WTC11 (cell line): ENCODE measurements around the gene WNT3A.

Experiments
- CREB1 ChIP-seq: sonication (generic); formaldehyde crosslinking; IDR thresholded peaks from 2 replicates; pipeline ENCODE4 v1.8.0; 2023; ENCODE audit warnings: mild to moderate bottlenecking, missing genetic modification reagents
- CREM ChIP-seq: sonication (generic); formaldehyde crosslinking; IDR thresholded peaks from 2 replicates; pipeline ENCODE4 v1.8.1; 2022; ENCODE audit warnings: mild to moderate bottlenecking, missing genetic modification reagents, moderate library complexity
- EMX1 ChIP-seq: fragments of 250-450 bp; sonication (Bioruptor Pico); IDR thresholded peaks from 2 replicates; pipeline ENCODE4 v1.8.0; 2021; ENCODE audit warnings: mild to moderate bottlenecking
- JUN ChIP-seq: sonication (generic); formaldehyde crosslinking; IDR thresholded peaks from 2 replicates; pipeline ENCODE4 v1.8.0; 2023; ENCODE audit warnings: mild to moderate bottlenecking, missing genetic modification reagents
- MYBL2 ChIP-seq: sonication (generic); formaldehyde crosslinking; IDR thresholded peaks from 2 replicates; pipeline ENCODE4 v1.8.1; 2023; ENCODE audit warnings: mild to moderate bottlenecking, moderate library complexity, missing genetic modification reagents
- NFYB ChIP-seq: sonication (generic); formaldehyde crosslinking; conservative IDR thresholded peaks from 2 replicates; pipeline ENCODE4 v1.8.0; 2022; ENCODE audit warnings: low read depth, missing genetic modification reagents
- NR3C1 ChIP-seq: sonication (generic); formaldehyde crosslinking; conservative IDR thresholded peaks from 2 replicates; pipeline ENCODE4 v1.8.1; 2023; ENCODE audit warnings: low read depth, mild to moderate bottlenecking, missing genetic modification reagents
- ZNF263 ChIP-seq: sonication (generic); formaldehyde crosslinking; IDR thresholded peaks from 2 replicates; pipeline ENCODE4 v1.8.1; 2022; ENCODE audit warnings: low read depth, mild to moderate bottlenecking, moderate library complexity, missing genetic modification reagents
- TF ChIP-seq, protein P1 (sequence below): fragments of 200-600 bp; IDR thresholded peaks from 2 replicates; pipeline ENCODE4 v1.8.0; 2022; ENCODE audit warnings: antibody characterized with exemption
- TF ChIP-seq, protein P2 (sequence below): sonication (generic); formaldehyde crosslinking; IDR thresholded peaks from 2 replicates; pipeline ENCODE4 v1.8.0; 2022; ENCODE audit warnings: mild to moderate bottlenecking, missing genetic modification reagents
- TF ChIP-seq, protein P3 (sequence below): sonication (generic); formaldehyde crosslinking; conservative IDR thresholded peaks from 2 replicates; pipeline ENCODE4 v1.8.1; 2022; ENCODE audit warnings: mild to moderate bottlenecking, missing genetic modification reagents
- TF ChIP-seq, protein P4 (sequence below): sonication (generic); formaldehyde crosslinking; IDR thresholded peaks from 2 replicates; pipeline ENCODE4 v1.8.0; 2022; ENCODE audit warnings: mild to moderate bottlenecking, missing genetic modification reagents
- TF ChIP-seq, protein P5 (sequence below): sonication (generic); formaldehyde crosslinking; IDR thresholded peaks from 2 replicates; pipeline ENCODE4 v1.8.0; 2023; ENCODE audit warnings: missing genetic modification reagents, mild to moderate bottlenecking, borderline replicate concordance
- TF ChIP-seq, protein P6 (sequence below): sonication (generic); formaldehyde crosslinking; IDR thresholded peaks from 2 replicates; pipeline ENCODE4 v1.8.1; 2022; ENCODE audit warnings: mild to moderate bottlenecking, missing genetic modification reagents, moderate library complexity, borderline replicate concordance

DNA sequence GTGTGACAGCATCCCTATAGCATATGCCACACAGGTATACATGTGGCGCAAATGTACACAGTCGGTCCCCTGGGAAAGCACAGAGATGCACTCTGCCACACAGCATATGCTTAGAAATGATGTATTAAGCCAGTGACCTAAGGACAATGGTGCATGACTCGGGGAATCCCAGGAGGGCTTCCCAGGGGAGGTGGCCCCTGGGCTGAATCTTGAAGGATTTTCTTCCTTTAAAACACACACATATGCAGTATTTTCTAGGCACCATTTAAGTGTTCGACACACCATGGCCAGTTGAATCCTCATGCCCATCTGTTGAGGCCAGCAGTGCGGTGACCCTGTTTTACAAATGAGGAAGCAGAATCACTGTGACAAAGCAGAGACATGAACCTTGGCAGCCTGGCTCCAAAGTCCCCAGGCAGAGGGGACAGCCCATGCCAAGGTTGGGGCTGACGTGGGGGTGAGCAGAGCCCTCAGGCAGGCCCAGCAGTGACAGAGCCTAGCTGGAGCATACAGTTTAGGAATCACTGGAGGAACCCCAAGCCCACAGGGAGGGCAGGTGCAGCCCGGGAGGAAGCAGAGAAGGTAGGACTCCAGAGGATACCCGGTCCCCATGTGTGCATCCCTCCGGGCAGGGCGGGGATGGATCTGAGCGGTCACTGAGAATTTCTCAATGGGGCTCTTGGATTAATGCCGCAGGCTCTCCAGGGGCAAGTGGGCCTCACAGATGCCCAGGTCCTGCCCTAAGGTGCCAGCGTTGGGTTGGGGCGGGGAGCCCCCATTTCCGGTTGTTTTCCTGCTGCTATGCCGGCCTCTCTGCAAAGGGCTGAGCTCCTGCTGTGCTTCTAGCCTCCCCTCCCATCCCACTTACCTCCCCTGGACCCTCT is 28.4 kb downstream of the WNT3A start:
- TF ChIP-seq, protein P1, sequence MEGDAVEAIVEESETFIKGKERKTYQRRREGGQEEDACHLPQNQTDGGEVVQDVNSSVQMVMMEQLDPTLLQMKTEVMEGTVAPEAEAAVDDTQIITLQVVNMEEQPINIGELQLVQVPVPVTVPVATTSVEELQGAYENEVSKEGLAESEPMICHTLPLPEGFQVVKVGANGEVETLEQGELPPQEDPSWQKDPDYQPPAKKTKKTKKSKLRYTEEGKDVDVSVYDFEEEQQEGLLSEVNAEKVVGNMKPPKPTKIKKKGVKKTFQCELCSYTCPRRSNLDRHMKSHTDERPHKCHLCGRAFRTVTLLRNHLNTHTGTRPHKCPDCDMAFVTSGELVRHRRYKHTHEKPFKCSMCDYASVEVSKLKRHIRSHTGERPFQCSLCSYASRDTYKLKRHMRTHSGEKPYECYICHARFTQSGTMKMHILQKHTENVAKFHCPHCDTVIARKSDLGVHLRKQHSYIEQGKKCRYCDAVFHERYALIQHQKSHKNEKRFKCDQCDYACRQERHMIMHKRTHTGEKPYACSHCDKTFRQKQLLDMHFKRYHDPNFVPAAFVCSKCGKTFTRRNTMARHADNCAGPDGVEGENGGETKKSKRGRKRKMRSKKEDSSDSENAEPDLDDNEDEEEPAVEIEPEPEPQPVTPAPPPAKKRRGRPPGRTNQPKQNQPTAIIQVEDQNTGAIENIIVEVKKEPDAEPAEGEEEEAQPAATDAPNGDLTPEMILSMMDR = no peak
- TF ChIP-seq CREB1 (CRISPR knock-in tag) = no peak
- TF ChIP-seq ZNF263 (CRISPR knock-in tag) = no peak
- TF ChIP-seq NR3C1 (CRISPR knock-in tag) = no peak
- TF ChIP-seq EMX1 = no peak
- TF ChIP-seq, protein P2, sequence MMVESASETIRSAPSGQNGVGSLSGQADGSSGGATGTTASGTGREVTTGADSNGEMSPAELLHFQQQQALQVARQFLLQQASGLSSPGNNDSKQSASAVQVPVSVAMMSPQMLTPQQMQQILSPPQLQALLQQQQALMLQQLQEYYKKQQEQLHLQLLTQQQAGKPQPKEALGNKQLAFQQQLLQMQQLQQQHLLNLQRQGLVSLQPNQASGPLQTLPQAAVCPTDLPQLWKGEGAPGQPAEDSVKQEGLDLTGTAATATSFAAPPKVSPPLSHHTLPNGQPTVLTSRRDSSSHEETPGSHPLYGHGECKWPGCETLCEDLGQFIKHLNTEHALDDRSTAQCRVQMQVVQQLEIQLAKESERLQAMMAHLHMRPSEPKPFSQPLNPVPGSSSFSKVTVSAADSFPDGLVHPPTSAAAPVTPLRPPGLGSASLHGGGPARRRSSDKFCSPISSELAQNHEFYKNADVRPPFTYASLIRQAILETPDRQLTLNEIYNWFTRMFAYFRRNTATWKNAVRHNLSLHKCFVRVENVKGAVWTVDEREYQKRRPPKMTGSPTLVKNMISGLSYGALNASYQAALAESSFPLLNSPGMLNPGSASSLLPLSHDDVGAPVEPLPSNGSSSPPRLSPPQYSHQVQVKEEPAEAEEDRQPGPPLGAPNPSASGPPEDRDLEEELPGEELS (CRISPR knock-in tag) = no peak
- TF ChIP-seq MYBL2 = no peak
- TF ChIP-seq, protein P3, sequence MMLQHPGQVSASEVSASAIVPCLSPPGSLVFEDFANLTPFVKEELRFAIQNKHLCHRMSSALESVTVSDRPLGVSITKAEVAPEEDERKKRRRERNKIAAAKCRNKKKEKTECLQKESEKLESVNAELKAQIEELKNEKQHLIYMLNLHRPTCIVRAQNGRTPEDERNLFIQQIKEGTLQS (CRISPR knock-in tag) = no peak
- TF ChIP-seq, protein P4, sequence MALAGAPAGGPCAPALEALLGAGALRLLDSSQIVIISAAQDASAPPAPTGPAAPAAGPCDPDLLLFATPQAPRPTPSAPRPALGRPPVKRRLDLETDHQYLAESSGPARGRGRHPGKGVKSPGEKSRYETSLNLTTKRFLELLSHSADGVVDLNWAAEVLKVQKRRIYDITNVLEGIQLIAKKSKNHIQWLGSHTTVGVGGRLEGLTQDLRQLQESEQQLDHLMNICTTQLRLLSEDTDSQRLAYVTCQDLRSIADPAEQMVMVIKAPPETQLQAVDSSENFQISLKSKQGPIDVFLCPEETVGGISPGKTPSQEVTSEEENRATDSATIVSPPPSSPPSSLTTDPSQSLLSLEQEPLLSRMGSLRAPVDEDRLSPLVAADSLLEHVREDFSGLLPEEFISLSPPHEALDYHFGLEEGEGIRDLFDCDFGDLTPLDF (CRISPR knock-in tag) = no peak
- TF ChIP-seq CREM = no peak
- no peak for TF ChIP-seq JUN (CRISPR knock-in tag)
- TF ChIP-seq, protein P5, sequence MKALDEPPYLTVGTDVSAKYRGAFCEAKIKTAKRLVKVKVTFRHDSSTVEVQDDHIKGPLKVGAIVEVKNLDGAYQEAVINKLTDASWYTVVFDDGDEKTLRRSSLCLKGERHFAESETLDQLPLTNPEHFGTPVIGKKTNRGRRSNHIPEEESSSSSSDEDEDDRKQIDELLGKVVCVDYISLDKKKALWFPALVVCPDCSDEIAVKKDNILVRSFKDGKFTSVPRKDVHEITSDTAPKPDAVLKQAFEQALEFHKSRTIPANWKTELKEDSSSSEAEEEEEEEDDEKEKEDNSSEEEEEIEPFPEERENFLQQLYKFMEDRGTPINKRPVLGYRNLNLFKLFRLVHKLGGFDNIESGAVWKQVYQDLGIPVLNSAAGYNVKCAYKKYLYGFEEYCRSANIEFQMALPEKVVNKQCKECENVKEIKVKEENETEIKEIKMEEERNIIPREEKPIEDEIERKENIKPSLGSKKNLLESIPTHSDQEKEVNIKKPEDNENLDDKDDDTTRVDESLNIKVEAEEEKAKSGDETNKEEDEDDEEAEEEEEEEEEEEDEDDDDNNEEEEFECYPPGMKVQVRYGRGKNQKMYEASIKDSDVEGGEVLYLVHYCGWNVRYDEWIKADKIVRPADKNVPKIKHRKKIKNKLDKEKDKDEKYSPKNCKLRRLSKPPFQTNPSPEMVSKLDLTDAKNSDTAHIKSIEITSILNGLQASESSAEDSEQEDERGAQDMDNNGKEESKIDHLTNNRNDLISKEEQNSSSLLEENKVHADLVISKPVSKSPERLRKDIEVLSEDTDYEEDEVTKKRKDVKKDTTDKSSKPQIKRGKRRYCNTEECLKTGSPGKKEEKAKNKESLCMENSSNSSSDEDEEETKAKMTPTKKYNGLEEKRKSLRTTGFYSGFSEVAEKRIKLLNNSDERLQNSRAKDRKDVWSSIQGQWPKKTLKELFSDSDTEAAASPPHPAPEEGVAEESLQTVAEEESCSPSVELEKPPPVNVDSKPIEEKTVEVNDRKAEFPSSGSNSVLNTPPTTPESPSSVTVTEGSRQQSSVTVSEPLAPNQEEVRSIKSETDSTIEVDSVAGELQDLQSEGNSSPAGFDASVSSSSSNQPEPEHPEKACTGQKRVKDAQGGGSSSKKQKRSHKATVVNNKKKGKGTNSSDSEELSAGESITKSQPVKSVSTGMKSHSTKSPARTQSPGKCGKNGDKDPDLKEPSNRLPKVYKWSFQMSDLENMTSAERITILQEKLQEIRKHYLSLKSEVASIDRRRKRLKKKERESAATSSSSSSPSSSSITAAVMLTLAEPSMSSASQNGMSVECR = no peak
- TF ChIP-seq, protein P6, sequence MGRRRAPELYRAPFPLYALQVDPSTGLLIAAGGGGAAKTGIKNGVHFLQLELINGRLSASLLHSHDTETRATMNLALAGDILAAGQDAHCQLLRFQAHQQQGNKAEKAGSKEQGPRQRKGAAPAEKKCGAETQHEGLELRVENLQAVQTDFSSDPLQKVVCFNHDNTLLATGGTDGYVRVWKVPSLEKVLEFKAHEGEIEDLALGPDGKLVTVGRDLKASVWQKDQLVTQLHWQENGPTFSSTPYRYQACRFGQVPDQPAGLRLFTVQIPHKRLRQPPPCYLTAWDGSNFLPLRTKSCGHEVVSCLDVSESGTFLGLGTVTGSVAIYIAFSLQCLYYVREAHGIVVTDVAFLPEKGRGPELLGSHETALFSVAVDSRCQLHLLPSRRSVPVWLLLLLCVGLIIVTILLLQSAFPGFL (CRISPR knock-in tag) = no peak
- no peak for TF ChIP-seq NFYB (CRISPR knock-in tag)
